HEK293 (cell line): ENCODE results near the gene MMP27.

ENCODE experiments used
- CTCF ChIA-PET: fragments of 350-600 bp; formaldehyde crosslinking; extraction: SDS; loops from one replicate; lab custom pipeline; 2021; ENCODE audit warnings: antibody characterized with exemption; lab: Yijun Ruan, JAX
- POLR2A ChIA-PET: fragments of 300-600 bp; formaldehyde crosslinking; extraction: SDS; loops from one replicate; lab custom pipeline; 2020; ENCODE audit warnings: antibody characterized with exemption, inconsistent platforms; lab: Yijun Ruan, JAX
- H3K27ac ChIP-seq: fragments of 200-500 bp; sonication (Bioruptor generic); 2 replicates; pipeline ENCODE4 v1.5.1; 2014; ENCODE audit warnings: low read depth, low read length, control low read depth, inconsistent platforms; ENCODE audit errors: extremely low read depth
- H3K36me3 ChIP-seq, 2 experiments: fragments of 200-500 bp in 1 of 2; sonication (Bioruptor generic) in 1 of 2; 1 replicate in 1 of 2; 2 replicates in 1 of 2; pipeline ENCODE4 v1.5.1; 2014 to 2017; ENCODE audit warnings: inconsistent platforms in 2 of 2, low read length in 2 of 2; ENCODE audit not compliant: control insufficient read depth in 2 of 2, insufficient read depth in 1 of 2
- H3K4me1 ChIP-seq: fragments of 200-500 bp; sonication (Bioruptor generic); 2 replicates; pipeline ENCODE4 v1.5.1; 2014; ENCODE audit warnings: mild to moderate bottlenecking, low read length, inconsistent platforms; ENCODE audit not compliant: control insufficient read depth, insufficient read depth
- H3K4me3 ChIP-seq: 2 replicates; pipeline ENCODE4 v1.5.1; 2011; ENCODE audit warnings: low read depth, mild to moderate bottlenecking, control low read depth, low read length, moderate library complexity
- H3K9me3 ChIP-seq: fragments of 200-500 bp; sonication (Bioruptor generic); 2 replicates; pipeline ENCODE4 v1.5.1; 2014; ENCODE audit warnings: low read depth, low read length, inconsistent platforms; ENCODE audit not compliant: control insufficient read depth, insufficient read depth
- HOXD13 ChIP-seq: sonication (generic); formaldehyde crosslinking; IDR thresholded peaks from 2 replicates; pipeline ENCODE4 v1.8.0; 2022; ENCODE audit warnings: missing genetic modification reagents, borderline replicate concordance
- ZBTB48 ChIP-seq: fragments of 450-650 bp; formaldehyde crosslinking; IDR thresholded peaks from 2 replicates; pipeline ENCODE4 v1.5.1; 2016; ENCODE audit warnings: missing biosample characterization, missing genetic modification characterization
- ZFHX2 ChIP-seq: fragments of 450-650 bp; formaldehyde crosslinking; conservative IDR thresholded peaks from 2 replicates; pipeline ENCODE4 v1.5.1; 2016; ENCODE audit warnings: missing biosample characterization, missing genetic modification characterization
- ZFP37 ChIP-seq: fragments of 450-650 bp; formaldehyde crosslinking; IDR thresholded peaks from 2 replicates; pipeline ENCODE4 v1.5.1; 2016; ENCODE audit warnings: missing biosample characterization, missing genetic modification characterization
- ZNF133 ChIP-seq: fragments of 450-650 bp; formaldehyde crosslinking; IDR thresholded peaks from 2 replicates; pipeline ENCODE4 v1.5.1; 2016; ENCODE audit warnings: missing biosample characterization, missing genetic modification characterization
- ZNF146 ChIP-seq: fragments of 450-650 bp; formaldehyde crosslinking; IDR thresholded peaks from 2 replicates; pipeline ENCODE4 v1.5.1; 2016; ENCODE audit warnings: missing biosample characterization, missing genetic modification characterization
- ZNF157 ChIP-seq: fragments of 450-650 bp; formaldehyde crosslinking; IDR thresholded peaks from 2 replicates; pipeline ENCODE4 v1.5.1; 2016; ENCODE audit warnings: missing biosample characterization, missing genetic modification characterization
- ZNF174 ChIP-seq: fragments of 450-650 bp; formaldehyde crosslinking; IDR thresholded peaks from 2 replicates; pipeline ENCODE4 v1.5.0; 2017; ENCODE audit warnings: missing biosample characterization, mild to moderate bottlenecking, missing genetic modification characterization
- ZNF366 ChIP-seq: fragments of 450-650 bp; formaldehyde crosslinking; conservative IDR thresholded peaks from 2 replicates; pipeline ENCODE4 v1.5.1; 2016; ENCODE audit warnings: missing biosample characterization, missing genetic modification characterization
- ZNF426 ChIP-seq: fragments of 450-650 bp; formaldehyde crosslinking; IDR thresholded peaks from 2 replicates; pipeline ENCODE4 v1.5.1; 2017; ENCODE audit warnings: missing biosample characterization, missing genetic modification characterization, mild to moderate bottlenecking, inconsistent platforms, moderate library complexity
- ZNF514 ChIP-seq: fragments of 450-650 bp; formaldehyde crosslinking; IDR thresholded peaks from 2 replicates; pipeline ENCODE4 v1.5.1; 2016; ENCODE audit warnings: missing biosample characterization, missing genetic modification characterization
- ZNF530 ChIP-seq: fragments of 450-650 bp; formaldehyde crosslinking; IDR thresholded peaks from 2 replicates; pipeline ENCODE4 v1.5.1; 2016; ENCODE audit warnings: low read depth, missing biosample characterization, missing genetic modification characterization
- ZNF549 ChIP-seq: fragments of 450-650 bp; IDR thresholded peaks from 2 replicates; pipeline ENCODE4 v1.5.1; 2018; ENCODE audit warnings: missing biosample characterization, missing genetic modification characterization, mild to moderate bottlenecking, inconsistent platforms, moderate library complexity
- ZNF785 ChIP-seq: fragments of 450-650 bp; formaldehyde crosslinking; IDR thresholded peaks from 2 replicates; pipeline ENCODE4 v1.5.1; 2016; ENCODE audit warnings: missing biosample characterization, missing genetic modification characterization
- TF ChIP-seq, protein P1 (sequence below): fragments of 450-650 bp; formaldehyde crosslinking; IDR thresholded peaks from 2 replicates; pipeline ENCODE4 v1.5.1; 2016; ENCODE audit warnings: missing biosample characterization, missing genetic modification characterization, borderline replicate concordance
- TF ChIP-seq, protein P2 (sequence below): fragments of 450-650 bp; formaldehyde crosslinking; IDR thresholded peaks from 2 replicates; pipeline ENCODE4 v1.5.1; 2017; ENCODE audit warnings: missing biosample characterization, mild to moderate bottlenecking, missing genetic modification characterization, moderate library complexity
- TF ChIP-seq, protein P3 (sequence below): fragments of 450-650 bp; formaldehyde crosslinking; IDR thresholded peaks from 2 replicates; pipeline ENCODE4 v1.5.1; 2016; ENCODE audit warnings: missing biosample characterization, missing genetic modification characterization
- TF ChIP-seq, protein P4 (sequence below): fragments of 450-650 bp; formaldehyde crosslinking; IDR thresholded peaks from 2 replicates; pipeline ENCODE4 v1.5.1; 2017; ENCODE audit warnings: missing biosample characterization, missing genetic modification characterization

The MMP27 gene

DNA sequence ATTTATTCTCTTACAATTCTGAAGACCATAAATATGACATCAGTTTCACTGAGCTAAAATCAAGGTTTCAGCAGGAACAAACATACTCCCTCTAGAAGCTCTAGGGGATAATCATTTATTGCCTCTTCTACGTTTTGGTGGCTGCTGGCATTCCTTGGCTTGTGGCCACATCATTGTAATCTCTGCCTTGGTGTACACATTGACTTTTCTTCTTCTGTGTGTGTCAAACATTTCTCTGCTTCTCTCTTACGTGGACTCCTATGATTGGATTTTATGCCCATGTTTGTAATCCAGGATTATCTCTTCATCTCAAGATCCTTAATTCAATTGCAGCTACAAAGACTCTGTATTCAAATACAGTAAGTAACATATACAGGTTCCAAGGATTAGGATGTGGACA, 50.0 kb downstream of the MMP27 start (continued):
- TF ChIP-seq, protein P1, sequence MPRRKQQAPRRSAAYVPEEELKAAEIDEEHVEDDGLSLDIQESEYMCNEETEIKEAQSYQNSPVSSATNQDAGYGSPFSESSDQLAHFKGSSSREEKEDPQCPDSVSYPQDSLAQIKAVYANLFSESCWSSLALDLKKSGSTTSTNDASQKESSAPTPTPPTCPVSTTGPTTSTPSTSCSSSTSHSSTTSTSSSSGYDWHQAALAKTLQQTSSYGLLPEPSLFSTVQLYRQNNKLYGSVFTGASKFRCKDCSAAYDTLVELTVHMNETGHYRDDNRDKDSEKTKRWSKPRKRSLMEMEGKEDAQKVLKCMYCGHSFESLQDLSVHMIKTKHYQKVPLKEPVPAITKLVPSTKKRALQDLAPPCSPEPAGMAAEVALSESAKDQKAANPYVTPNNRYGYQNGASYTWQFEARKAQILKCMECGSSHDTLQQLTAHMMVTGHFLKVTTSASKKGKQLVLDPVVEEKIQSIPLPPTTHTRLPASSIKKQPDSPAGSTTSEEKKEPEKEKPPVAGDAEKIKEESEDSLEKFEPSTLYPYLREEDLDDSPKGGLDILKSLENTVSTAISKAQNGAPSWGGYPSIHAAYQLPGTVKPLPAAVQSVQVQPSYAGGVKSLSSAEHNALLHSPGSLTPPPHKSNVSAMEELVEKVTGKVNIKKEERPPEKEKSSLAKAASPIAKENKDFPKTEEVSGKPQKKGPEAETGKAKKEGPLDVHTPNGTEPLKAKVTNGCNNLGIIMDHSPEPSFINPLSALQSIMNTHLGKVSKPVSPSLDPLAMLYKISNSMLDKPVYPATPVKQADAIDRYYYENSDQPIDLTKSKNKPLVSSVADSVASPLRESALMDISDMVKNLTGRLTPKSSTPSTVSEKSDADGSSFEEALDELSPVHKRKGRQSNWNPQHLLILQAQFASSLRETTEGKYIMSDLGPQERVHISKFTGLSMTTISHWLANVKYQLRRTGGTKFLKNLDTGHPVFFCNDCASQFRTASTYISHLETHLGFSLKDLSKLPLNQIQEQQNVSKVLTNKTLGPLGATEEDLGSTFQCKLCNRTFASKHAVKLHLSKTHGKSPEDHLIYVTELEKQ (tag by site-specific recombination): no peak
- no peak for TF ChIP-seq HOXD13
- TF ChIP-seq, protein P2, sequence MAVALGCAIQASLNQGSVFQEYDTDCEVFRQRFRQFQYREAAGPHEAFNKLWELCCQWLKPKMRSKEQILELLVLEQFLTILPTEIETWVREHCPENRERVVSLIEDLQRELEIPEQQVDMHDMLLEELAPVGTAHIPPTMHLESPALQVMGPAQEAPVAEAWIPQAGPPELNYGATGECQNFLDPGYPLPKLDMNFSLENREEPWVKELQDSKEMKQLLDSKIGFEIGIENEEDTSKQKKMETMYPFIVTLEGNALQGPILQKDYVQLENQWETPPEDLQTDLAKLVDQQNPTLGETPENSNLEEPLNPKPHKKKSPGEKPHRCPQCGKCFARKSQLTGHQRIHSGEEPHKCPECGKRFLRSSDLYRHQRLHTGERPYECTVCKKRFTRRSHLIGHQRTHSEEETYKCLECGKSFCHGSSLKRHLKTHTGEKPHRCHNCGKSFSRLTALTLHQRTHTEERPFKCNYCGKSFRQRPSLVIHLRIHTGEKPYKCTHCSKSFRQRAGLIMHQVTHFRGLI: no peak

DNA sequence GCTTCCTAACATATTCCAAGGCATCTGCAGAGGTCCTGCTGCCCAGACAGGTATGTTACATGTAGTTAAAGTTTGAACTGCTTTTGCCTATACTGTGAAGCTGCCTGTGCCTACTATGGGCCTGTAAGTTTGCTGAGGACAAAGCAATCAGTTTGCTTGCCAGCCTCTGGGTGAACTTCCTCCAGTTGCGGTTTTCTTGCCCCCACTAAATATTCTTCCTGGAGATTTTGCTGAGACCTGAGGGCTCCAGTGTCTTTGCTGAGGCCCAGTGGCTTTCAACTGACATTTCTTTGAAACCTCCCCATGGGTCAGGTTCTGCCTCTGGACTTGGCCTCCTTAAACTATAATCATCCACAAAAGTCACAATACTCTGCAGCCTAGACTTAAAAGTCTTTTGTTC, 50.8 kb downstream of the MMP27 start:
- Histone ChIP-seq H3K4me1 (no peaks in the 10 kb centered on the region), H3K27ac (no peak overlapping the region), H3K36me3 (no peaks in the 10 kb centered on the region), H3K9me3 (no peaks in the 10 kb centered on the region), H3K4me3 (no peak overlapping the region)
- CTCF ChIA-PET: interaction anchor here (0.6 to 0.7 kb wide), 2 partner anchors 1155 to 1421 kb away, joined by 3 read pairs; no protein-coding TSS in a partner anchor
- POLR2A ChIA-PET: no interaction called here
- TF ChIP-seq ZFP37 (tag by site-specific recombination) (no peak), ZNF530 (no peak), ZNF426 (tag by site-specific recombination) (no peak), ZNF174 (tag by site-specific recombination) (no peak), ZBTB48 (no peak), ZNF514 (tag by site-specific recombination) (no peak), ZNF146 (no peak), ZNF785 (no peak), ZNF157 (tag by site-specific recombination) (no peak), ZFHX2 (no peak), ZNF366 (no peak), ZNF549 (tag by site-specific recombination) (no peak), ZNF133 (tag by site-specific recombination) (no peak)
- TF ChIP-seq, protein P3, sequence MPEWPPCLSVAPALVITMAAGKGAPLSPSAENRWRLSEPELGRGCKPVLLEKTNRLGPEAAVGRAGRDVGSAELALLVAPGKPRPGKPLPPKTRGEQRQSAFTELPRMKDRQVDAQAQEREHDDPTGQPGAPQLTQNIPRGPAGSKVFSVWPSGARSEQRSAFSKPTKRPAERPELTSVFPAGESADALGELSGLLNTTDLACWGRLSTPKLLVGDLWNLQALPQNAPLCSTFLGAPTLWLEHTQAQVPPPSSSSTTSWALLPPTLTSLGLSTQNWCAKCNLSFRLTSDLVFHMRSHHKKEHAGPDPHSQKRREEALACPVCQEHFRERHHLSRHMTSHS (tag by site-specific recombination): no peak
- TF ChIP-seq, protein P4, sequence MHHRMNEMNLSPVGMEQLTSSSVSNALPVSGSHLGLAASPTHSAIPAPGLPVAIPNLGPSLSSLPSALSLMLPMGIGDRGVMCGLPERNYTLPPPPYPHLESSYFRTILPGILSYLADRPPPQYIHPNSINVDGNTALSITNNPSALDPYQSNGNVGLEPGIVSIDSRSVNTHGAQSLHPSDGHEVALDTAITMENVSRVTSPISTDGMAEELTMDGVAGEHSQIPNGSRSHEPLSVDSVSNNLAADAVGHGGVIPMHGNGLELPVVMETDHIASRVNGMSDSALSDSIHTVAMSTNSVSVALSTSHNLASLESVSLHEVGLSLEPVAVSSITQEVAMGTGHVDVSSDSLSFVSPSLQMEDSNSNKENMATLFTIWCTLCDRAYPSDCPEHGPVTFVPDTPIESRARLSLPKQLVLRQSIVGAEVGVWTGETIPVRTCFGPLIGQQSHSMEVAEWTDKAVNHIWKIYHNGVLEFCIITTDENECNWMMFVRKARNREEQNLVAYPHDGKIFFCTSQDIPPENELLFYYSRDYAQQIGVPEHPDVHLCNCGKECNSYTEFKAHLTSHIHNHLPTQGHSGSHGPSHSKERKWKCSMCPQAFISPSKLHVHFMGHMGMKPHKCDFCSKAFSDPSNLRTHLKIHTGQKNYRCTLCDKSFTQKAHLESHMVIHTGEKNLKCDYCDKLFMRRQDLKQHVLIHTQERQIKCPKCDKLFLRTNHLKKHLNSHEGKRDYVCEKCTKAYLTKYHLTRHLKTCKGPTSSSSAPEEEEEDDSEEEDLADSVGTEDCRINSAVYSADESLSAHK (tag by site-specific recombination): no peak
- TF ChIP-seq, protein P2: no peak
